ENCODE measurements around the gene NTMT2. TPM values are rescaled to one million over a fixed set of nuclear protein-coding genes. Genes with fewer than 3 reads are reported as not detected.
"Not testable (repeated sequence)": the region's sequence is repeated elsewhere in the genome, so short reads cannot be mapped to it uniquely, and the experiment has no call there.

The NTMT2 gene
- polyA plus RNA-seq, 4 donors = not detected

DNA sequence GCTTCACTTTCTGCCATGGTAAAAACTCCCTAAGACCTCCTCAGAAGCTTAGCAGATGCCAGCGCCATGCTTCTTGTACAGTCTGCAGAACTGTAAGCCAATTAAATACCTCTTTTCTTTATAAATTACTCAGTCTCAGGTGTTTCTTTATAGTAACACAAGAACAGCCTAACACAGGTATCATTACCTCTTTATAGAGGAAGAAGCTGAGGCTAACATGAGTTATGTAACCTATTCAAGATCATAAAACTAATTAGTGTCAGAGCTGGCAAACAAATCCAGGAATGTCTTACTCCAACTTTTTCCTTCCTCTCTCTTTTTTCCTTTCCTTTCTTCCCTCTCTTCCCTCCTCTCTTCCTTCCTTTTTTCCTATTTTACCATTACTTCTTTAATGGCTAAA is 9.3 kb downstream of the NTMT2 start:
- no peak for DNase-seq (ENCODE audit: low read depth in 4 of 4, low spot score in 3 of 4)

DNA sequence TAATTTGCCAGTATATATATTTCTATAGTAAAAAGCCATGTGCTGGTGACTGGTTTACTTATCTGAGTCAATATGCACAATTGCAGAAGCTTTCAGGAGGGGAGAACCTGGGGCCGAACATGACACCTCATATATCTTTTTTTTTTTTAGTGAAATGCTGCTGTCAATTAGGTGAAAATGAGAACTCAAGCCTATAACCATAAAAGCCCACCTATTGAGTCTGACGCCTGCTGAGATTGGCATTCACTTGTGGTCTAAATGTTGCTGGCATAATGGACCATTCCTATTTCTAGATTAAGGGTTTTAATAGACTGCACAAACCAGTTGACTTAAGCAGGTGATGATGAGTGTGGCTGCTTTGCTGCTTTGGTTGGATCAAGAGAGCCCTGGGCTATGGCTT is 10.8 kb downstream of the NTMT2 start:
- DNase-seq (ENCODE audit: low read depth in 4 of 4, low spot score in 3 of 4) = no peak

DNA sequence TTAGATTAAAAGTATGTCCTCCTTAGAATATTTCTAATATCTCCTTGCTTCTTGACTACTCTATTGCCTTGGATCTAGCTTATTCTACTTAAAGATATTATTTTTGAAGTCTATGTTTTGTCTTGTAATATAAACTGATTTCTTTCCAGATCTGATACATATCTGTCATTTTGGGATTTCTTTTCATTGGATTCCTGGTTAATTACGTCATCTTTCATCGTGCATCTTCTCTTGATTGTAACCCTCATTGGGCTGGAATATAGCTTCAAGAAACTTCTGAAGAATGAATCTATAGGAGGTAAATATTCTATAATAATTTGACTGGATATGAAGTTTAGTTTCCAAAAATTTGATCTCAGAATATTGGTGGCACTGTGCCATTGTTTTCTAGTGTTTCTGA is 12.1 kb downstream of the NTMT2 start:
- DNase-seq (ENCODE audit: low read depth in 4 of 4, low spot score in 3 of 4) = no peak

DNA sequence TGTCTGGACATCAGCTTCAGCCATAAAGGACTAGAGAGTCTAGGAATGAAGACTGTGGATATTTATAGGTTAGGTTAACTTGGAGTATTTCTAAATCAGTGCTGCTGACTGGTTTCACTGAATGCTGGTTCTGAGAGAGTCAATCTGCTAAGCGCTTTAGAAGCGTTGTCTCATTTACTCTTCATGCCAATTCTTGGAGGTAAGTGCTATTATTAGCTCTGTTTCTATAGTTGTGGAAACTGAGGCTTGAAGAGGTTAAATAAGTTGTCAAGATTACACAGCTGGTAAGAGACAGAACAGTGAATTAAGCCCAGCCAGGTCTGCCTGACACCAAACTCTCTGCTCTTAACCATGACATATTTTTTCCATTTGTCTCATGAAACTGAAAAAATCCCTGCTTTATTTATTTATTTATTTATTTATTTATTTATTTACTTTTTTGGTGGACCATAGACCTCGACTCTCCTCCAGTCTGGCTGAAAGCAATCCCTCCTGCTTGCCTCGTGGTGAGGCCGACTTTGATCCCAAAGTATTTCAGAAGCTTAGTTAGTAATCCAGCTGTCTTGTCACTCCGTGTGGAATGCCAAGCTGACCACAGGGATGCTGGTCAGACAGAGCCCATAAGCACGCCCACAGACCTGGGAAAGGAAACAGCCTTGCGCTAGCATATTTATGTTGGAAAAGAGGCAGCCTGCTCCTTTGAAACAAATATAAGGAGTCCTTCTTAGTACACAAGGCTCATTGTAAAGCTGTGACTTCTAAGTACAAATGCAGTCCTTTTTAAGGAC is 16.9 kb downstream of the NTMT2 start:
- peak in 2 of 4 donors; percentile 15 to 31 for DNase-seq (ENCODE audit: low read depth in 4 of 4, low spot score in 3 of 4)

DNA sequence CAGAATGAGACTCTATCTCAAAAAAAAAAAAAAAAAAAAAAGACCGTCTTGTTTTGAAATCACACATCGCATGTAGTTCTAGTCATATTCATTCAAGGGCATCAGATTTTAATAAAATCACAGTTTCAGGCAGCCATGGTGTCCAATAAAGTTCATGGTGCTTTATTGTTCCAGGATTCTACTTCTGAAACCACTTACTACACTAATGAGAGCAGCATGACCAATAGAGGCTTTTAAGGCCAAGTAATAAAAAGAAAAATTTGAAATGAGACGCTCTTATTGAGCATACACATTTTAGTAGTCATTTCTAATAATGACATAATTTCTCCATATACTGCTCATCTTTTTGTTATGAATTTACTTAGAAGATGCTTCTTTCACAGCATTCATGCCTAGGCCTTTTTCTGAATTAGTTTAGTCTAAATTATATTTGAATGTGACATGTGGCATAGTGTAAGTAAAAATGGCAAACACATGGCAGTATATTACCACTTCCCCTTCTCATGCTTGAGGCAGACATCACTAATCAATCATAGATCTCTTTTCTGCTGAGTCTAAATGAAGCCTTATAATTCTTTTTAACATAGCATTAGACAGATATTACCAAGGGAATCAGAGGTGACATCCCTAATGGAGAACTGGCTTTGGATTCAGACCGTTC is 18.5 kb downstream of the NTMT2 start:
- no peak for DNase-seq (ENCODE audit: low read depth in 4 of 4, low spot score in 3 of 4)

DNA sequence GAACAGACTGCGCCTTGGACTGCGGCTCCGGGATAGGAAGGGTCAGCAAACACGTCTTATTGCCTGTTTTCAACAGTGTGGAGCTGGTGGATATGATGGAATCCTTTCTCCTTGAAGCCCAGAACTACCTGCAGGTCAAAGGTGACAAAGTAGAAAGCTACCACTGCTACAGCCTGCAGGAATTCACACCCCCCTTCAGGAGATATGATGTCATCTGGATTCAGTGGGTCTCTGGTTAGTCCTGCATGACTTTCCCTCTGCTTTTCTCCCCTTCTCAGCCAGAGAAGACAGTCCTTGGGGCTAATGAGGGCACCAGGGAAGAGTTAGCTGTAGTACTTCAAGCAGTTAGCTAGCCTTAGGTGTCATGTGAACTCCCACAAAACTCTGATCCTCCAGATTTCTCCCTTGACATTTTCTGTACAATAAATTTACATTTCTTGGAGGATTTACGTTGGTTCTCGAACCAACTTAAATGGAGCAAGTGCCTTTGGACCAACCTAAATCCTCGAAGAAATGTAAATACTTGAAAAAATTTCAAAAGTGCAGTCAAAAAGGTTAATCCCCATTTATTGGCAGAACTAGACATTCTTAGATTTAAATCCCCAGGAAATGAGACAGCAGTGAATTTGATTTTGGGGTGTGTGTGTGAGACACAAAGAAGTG is 20.9 kb downstream of the NTMT2 start:
- DNase-seq (ENCODE audit: low read depth in 4 of 4, low spot score in 3 of 4) = no peak

DNA sequence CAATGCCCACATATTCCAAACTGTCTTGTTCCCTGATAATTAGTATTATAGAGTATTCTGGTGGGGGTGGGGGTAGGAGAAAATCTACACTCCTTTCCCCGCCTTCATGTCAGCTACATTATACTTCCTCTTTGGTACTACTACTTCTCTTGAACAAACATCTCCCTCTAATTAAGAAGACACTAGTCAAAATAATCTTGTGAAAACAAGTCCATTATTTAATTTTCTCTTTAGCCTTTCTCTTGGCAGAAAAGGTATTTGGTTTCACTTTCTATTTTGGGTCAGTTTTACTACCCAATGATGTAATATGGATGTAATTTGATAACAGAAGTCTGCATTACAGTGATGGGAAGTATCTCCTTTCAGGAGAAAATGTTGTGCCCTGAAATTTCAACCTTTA is 22.5 kb downstream of the NTMT2 start:
- DNase-seq (ENCODE audit: low read depth in 4 of 4, low spot score in 3 of 4) = peak in 1 of 4 donors; percentile 28

DNA sequence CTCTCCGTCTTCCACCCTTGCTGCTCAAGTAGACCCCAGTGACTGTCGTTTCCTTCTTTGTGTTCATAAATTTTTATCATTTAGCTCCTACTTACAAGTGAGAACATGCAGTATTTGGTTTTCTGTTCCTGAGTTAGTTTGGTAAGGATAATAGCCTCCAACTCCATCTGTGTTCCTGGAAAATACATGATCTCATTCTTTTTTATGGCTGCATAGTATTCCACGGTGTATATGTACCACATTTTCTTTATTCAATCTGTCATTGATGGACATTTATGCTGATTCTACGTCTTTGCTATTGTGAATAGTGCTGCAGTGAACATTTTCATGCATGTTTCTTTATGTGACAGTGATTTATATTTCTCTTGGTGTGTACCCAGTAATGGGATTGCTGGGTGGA is 24.8 kb downstream of the NTMT2 start:
- not testable (repeated sequence) for DNase-seq (ENCODE audit: low read depth in 4 of 4, low spot score in 3 of 4)

DNA sequence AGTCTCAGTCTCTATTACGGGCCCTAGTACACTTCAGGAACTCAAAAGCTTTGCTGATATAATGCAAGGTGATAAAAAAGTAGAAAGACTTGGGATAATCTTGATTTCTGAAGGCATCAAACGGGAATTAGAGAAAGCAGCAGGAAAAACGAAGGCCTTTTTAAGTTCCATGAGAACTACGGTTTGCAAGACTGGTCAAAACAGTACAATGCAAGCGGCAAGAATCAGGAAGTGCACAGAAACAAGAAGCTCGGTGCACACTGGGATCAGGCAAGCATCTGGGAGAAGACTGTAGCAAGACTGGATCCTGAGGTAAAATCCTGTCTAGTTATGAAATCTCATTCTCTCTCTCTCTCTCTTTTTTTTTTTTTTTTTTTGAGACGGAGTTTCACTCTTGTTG is 28.6 kb downstream of the NTMT2 start:
- no peak for DNase-seq (ENCODE audit: low read depth in 4 of 4, low spot score in 3 of 4)

DNA sequence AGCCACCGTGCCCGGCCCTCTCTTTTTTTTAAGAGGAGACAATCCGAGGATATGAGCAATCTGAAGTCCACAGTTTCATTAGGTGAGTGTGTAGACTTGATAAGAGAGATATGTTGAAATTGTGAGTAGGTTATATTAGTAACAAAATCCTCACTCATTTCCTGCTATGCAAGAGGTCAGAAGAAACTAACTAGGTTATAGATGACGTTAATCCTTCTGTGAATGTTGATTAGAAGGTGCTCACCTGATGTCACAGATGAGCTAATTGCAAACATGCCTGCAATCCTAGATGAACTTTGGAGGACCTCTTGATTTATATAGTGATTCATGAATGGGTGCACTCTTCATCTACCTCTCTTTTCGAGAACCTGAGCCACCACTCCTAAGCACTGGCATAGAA is 29.3 kb downstream of the NTMT2 start:
- no peak for DNase-seq (ENCODE audit: low read depth in 4 of 4, low spot score in 3 of 4)

DNA sequence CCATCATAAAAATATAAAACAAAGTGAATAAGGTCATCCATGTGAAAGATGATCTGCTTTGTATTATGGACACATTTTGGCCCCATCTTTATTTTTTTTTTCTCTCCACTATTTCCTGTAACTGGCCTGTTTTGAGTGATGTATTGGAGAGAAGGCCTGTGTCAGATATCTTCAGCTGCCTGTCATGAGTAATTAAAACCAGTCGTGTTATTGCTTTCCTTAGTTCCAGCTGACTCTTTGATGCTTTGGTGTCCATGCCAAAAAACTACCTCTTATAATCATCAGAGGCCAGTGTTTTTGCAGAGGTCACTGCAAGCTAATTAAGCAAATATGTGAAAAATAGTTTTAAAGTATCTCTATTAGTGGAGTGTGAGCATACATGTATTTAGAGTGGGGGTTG is 29.7 kb downstream of the NTMT2 start:
- DNase-seq (ENCODE audit: low read depth in 4 of 4, low spot score in 3 of 4) = no peak

DNA sequence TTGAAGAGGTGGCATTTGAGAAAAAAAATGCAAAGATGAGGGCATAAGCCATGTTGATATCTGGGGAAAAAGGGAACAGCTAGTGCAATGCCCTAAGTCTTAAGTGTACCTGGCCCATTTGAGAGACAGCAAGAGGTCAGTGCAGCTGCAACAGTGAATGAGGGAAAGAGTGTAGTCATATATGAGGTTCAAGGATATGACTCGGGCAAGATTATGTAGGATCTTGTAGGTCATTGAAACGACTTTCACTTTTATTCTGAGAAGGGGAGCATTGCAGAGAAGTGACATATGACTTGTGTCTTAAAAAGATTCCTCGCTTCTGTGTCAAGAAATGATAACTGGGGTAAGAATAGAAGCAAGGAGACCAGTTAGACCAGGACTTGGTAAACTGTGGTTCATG is 31.0 kb downstream of the NTMT2 start:
- DNase-seq (ENCODE audit: low read depth in 4 of 4, low spot score in 3 of 4) = no peak

DNA sequence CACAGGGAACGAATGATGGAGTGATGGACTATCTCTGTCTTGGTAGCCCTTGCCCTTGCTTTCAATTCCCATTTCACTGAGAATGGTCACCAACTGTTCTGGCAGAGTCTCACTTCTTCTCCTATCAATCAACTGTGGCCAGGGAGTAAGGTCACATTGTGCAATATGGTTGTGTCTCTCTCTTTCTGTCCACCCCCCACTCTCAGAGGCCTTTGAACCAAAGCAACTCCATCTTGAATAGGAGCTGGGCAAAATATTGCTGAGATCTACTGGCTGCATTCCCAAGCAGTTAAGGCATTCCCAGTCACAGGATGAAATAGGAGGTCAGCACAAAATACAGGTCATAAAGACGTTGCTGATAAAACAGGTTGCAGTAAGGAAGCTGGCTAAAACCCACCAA is 36.7 kb downstream of the NTMT2 start:
- no peak for DNase-seq (ENCODE audit: low read depth in 4 of 4, low spot score in 3 of 4)

DNA sequence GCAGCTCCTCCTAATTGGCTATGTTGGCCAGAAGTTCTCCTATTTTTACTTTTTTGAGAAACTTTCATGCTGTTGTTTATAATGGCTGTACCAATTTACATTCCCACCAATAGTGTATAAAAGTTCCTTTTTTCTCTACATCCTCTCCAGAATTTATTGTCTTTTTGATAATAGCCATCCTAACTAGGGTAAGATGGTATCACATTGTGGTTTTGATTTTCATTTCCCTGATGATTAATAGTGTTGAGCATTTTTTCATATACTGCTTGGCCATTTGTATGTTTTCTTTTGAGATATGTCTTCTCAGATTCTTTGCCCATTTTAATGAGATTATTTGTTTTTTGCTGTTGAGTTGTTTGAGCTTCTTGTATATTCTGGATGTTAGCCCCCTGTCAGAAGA is 46.8 kb downstream of the NTMT2 start:
- DNase-seq (ENCODE audit: low read depth in 4 of 4, low spot score in 3 of 4) = no peak

DNA sequence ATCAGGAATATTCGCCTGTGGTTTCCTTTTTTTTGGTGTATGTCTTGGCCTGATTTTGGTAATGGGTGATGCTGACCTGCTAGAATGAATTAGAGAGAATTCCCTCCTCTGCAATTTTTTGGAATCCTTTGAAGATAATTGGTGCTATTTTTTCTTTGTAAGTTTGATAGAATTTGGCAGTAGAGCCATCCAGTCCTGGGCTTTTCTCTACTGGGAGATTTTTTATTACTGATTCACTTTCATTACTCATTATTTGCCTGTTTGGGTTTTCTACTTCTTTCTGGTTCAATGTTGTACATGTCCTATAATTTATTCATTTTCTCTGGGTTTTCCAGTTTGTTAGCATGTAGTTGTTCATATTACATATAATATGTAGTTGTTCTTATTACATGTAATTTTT is 48.7 kb downstream of the NTMT2 start:
- no peak for DNase-seq (ENCODE audit: low read depth in 4 of 4, low spot score in 3 of 4)

DNA sequence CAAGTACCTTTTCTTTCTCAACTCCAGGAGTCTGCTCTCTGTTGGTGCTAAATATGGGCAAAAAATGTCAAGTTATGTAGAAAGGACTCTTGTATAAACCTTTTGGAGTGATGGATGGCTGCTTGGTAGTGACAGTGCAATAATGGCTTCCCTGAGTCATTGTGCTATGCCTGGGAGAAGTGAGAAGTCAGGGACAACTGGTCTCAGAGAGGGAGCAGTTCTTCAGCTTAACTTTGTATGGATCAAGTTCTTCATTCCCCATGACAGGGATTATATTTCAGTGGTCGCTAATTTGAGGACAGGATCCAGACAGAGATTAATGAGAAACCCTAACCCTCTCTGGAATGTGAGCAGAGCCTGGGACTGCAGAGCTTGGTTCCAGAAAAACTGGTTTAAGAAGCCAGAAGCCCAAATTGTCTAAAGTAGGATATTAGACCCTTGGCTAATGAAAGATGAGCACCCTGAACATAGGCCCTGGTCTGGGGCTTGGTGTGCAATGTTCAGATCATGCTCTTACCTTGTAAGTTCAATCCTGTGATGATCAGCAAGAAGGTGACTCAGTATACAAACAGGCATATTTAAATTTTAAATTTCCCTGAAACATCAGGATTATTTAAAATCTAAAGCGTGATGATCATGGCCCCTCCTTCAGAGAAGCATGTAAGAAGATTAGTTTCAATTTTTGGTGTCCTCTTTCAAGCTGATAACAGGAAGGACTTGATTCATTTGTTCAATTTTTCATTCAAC is 50.9 kb downstream of the NTMT2 start:
- DNase-seq (ENCODE audit: low read depth in 4 of 4, low spot score in 3 of 4) = no peak

DNA sequence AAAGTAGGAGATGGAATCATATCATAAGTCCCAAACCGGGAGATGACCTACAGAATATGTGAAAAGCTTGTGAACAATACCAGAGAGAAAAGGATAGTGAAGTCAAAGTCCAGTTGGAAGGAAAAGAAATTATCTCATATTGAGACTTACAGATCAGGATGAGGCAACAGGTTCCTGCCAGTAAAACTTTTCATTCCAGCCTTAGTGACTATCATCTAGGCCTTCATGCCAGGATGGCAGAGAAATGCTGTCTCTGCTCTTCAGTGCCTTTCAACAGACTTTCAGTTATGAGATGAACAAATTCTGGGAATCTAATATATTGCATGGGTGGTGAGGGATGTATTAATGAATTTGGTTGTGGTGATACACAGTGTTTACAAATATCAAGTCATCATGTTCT is 52.3 kb downstream of the NTMT2 start:
- DNase-seq (ENCODE audit: low read depth in 4 of 4, low spot score in 3 of 4) = no peak

DNA sequence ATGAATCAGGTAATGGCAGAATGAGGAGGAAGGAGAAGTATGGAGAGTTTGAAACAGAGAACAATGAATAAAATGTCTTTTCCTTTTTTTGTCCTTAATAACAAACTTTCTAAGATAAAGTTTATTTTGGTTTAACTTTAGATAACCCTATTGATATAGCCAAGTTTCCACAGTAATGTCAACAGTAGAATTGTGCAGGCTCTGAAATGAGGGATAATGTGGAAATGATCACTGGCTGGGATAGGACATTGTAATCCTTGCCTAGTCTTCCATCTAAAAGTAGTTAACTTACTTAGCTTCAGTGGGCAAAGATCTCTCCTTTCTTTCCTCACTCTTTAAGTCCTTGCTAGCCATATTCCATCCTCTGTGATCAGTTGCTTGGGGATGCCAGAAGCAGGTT is 52.8 kb downstream of the NTMT2 start:
- no peak for DNase-seq (ENCODE audit: low read depth in 4 of 4, low spot score in 3 of 4)

DNA sequence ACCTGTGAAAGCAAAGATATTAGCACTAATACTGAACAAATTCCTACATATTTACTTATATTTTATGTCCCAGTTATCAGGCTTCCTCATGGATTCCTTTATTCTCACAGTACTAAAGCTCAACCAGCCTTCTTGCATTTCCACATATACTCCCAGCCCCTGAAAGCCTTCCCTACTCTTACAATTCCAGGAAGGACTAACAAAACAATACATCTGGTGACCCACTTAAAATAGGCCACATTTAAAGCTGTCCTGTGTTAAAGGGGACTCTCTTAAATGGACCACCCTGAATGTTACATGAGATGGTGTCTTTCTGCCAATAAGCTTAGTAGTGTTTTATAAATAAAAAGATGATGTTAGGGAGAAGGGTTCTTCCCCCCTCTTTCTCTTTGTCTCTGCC is 54.4 kb downstream of the NTMT2 start:
- no peak for DNase-seq (ENCODE audit: low read depth in 4 of 4, low spot score in 3 of 4)

DNA sequence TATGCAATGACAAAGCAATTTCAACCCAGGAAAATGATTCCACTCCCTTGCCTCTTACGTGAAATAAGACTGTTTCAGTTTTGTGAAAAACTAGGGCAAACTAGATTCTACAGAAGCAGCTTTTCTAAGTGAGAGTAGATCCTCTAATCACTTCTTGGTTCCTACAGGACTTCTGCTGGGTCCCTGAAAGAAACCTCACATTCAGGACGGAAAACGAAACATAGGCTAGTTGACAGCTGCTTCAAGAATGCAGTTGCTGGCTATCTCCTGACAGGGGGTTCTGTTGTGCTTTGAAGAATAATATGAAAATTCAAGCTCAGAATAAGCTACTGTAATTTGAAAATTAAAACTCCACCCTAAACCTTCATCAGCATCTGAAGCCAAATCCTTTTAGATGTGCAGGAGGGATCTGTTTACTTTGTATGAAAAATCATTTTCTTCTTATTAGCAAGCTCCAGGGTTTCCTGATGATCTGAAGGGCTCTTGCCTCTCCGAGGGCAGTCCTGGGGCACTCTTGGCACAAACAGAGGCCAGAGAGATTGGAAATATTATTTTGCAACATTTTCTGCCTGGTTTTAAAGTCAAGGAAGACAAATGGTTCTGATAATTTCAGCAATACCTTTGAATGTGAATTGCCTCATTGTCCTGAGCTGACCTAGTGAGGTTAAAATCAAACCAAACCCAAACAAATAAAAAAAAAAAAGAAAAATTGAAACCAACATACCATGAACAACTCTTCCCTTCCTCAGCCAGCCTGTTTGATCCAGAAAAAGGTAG is 55.0 kb downstream of the NTMT2 start:
- no peak for DNase-seq (ENCODE audit: low read depth in 4 of 4, low spot score in 3 of 4)

Data from right renal pelvis (tissue), 4 donors.